Fibroblast of lung (primary cell): ENCODE measurements around the gene ASAP2. TPM values are rescaled to one million over a fixed set of nuclear protein-coding genes. Genes with fewer than 3 reads are reported as not detected.

Source experiments
- DNase-seq, 2 donors: peaks; one replicate each; pipeline versions ENCODE4 v3.0.0 to v3.0.0-alpha.2; 2010; ENCODE audit warnings: low read depth in 2 of 2
- H2AFZ ChIP-seq: 2 replicates; pipeline ENCODE4 v1.5.1; 2012; ENCODE audit warnings: low read length, control low read depth, inconsistent platforms
- H3K27ac ChIP-seq: 2 replicates; pipeline ENCODE4 v1.5.1; 2011; ENCODE audit warnings: low read length, control low read depth; ENCODE audit not compliant: insufficient read depth
- H3K27me3 ChIP-seq: 2 replicates; pipeline ENCODE4 v1.5.1; 2011; ENCODE audit warnings: mild to moderate bottlenecking, low read length; ENCODE audit not compliant: control insufficient read depth, insufficient read depth
- H3K36me3 ChIP-seq: 2 replicates; pipeline ENCODE4 v1.5.1; 2011; ENCODE audit warnings: low read length; ENCODE audit not compliant: control insufficient read depth, insufficient read depth
- H3K4me1 ChIP-seq: 2 replicates; pipeline ENCODE4 v1.5.1; 2011; ENCODE audit warnings: low read length; ENCODE audit not compliant: control insufficient read depth, insufficient read depth; ENCODE audit errors: extremely low read depth
- H3K4me2 ChIP-seq: 2 replicates; pipeline ENCODE4 v1.5.1; 2011; ENCODE audit warnings: low read length, control low read depth; ENCODE audit not compliant: insufficient read depth; ENCODE audit errors: extremely low read depth
- H3K4me3 ChIP-seq, 4 experiments: fragments of 200-600 bp in 1 of 4; sonication (generic) in 1 of 4; replicated peaks in 1 of 4; 2 replicates each; pipeline ENCODE4 v1.5.1; 2011 to 2016; ENCODE audit warnings: low read length in 4 of 4, low read depth in 3 of 4, mild to moderate bottlenecking in 3 of 4, control low read depth in 2 of 4, inconsistent platforms in 1 of 4, mixed read lengths in 1 of 4; ENCODE audit not compliant: insufficient read depth in 1 of 4; ENCODE audit errors: control extremely low read depth in 1 of 4
- H3K79me2 ChIP-seq: 2 replicates; pipeline ENCODE4 v1.5.1; 2012; ENCODE audit warnings: mild to moderate bottlenecking, low read length, inconsistent platforms; ENCODE audit not compliant: control insufficient read depth, insufficient read depth
- H3K9ac ChIP-seq: 2 replicates; pipeline ENCODE4 v1.5.1; 2011; ENCODE audit warnings: mild to moderate bottlenecking, low read length, control low read depth; ENCODE audit not compliant: insufficient read depth
- H3K9me3 ChIP-seq: 2 replicates; pipeline ENCODE4 v1.5.1; 2012; ENCODE audit warnings: low read depth, low read length; ENCODE audit not compliant: control insufficient read depth, insufficient read depth
- H4K20me1 ChIP-seq: 2 replicates; pipeline ENCODE4 v1.5.1; 2011; ENCODE audit warnings: low read length; ENCODE audit not compliant: control insufficient read depth, insufficient read depth; ENCODE audit errors: extremely low read depth
- EZH2 ChIP-seq: IDR thresholded peaks from 2 replicates; pipeline ENCODE4 v1.5.1; 2012; ENCODE audit warnings: low read length, control low read depth, mild to moderate bottlenecking; ENCODE audit errors: missing control alignments
- polyA plus RNA-seq, 2 donors: library from polyadenylated mRNA; depleted of rRNA in 1 of 2; stranded (reverse) in 1 of 2; unstranded in 1 of 2; fragments of >200 nt; gene quantifications; 2 replicates each; pipeline ENCODE4 v1.2.1, GENCODE V29; 2011 to 2012; ENCODE audit warnings: missing spikeins in 1 of 2
- total RNA-seq: library from RNA; depleted of rRNA; stranded (reverse); fragments of >200 nt; gene quantifications from 2 replicates; pipeline ENCODE4 v1.2.1, GENCODE V29; 2014
- TF ChIP-seq, protein P1 (sequence below), 2 donors: IDR thresholded peaks in 1 of 2; conservative IDR thresholded peaks in 1 of 2; 1 replicate in 1 of 2; 2 replicates in 1 of 2; pipeline ENCODE4 v1.5.1; 2011 to 2012; ENCODE audit warnings: low read length in 2 of 2, control low read depth in 1 of 2, inconsistent platforms in 1 of 2, low read depth in 1 of 2, mild to moderate bottlenecking in 1 of 2

The ASAP2 gene
- total and polyA plus RNA-seq, 2 donors (not counting 1 experiment from before 2014, with no cell fraction given), result 19.2 to 19.9 TPM

DNA sequence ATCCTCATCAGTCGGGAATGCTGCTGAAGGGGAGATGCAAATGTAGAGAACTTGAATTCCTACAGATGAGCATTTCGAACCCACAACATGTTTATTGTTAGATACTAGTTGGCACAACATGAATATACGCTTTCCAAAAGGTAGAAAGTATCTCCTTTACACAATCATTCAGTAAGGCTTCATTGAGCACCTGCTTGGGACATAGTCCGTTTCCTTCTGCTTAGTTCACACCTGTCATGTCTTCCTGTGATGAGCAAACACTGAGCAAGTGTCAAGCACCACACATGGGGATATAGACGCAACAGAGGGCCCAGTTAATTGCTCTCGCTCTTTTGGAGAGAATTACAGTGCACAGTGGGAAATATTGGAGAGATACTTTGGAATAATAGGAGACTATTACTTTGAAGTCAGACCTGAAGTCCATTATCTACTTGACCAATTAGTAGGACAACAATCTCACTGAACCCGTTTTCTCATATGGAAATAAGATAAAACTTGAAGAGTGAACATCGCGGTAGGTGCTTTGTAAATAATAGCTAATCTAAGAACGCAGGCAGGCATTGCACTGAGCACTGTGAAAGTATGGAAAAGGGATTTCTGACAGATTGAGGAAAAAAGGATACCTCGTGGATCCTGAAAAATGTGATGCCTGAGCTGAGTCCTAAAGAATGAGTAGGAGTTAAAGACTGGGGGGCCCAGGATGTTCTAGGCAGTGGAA, 218.0 kb downstream of the ASAP2 start:
- Histone ChIP-seq H3K9me3 (no peaks in the 10 kb centered on the region), H3K4me2 (peak overlapping the region; percentile 97), H3K79me2 (peaks cover 52% of the 10 kb centered on the region), H3K4me1 (peaks cover 5% of the 10 kb centered on the region), H3K36me3 (no peaks in the 10 kb centered on the region), H4K20me1 (no peaks in the 10 kb centered on the region), H3K9ac (peak overlapping the region; percentile 81), H3K4me3 (peak overlapping the region; percentile 67 to 95 (median 78)), H2AFZ (no peak overlapping the region), H3K27me3 (no peaks in the 10 kb centered on the region), H3K27ac (peak overlapping the region; percentile 84)
- no peak for DNase-seq
- TF ChIP-seq, protein P1, sequence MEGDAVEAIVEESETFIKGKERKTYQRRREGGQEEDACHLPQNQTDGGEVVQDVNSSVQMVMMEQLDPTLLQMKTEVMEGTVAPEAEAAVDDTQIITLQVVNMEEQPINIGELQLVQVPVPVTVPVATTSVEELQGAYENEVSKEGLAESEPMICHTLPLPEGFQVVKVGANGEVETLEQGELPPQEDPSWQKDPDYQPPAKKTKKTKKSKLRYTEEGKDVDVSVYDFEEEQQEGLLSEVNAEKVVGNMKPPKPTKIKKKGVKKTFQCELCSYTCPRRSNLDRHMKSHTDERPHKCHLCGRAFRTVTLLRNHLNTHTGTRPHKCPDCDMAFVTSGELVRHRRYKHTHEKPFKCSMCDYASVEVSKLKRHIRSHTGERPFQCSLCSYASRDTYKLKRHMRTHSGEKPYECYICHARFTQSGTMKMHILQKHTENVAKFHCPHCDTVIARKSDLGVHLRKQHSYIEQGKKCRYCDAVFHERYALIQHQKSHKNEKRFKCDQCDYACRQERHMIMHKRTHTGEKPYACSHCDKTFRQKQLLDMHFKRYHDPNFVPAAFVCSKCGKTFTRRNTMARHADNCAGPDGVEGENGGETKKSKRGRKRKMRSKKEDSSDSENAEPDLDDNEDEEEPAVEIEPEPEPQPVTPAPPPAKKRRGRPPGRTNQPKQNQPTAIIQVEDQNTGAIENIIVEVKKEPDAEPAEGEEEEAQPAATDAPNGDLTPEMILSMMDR (conservative IDR thresholded peaks at IDR 0.05 in 1 of 2, IDR thresholded peaks at IDR 0.05 in 1 of 2; ENCODE audit: low read depth in 1 of 2, low read length in 2 of 2), result no peak
- TF ChIP-seq EZH2, result no peak

DNA sequence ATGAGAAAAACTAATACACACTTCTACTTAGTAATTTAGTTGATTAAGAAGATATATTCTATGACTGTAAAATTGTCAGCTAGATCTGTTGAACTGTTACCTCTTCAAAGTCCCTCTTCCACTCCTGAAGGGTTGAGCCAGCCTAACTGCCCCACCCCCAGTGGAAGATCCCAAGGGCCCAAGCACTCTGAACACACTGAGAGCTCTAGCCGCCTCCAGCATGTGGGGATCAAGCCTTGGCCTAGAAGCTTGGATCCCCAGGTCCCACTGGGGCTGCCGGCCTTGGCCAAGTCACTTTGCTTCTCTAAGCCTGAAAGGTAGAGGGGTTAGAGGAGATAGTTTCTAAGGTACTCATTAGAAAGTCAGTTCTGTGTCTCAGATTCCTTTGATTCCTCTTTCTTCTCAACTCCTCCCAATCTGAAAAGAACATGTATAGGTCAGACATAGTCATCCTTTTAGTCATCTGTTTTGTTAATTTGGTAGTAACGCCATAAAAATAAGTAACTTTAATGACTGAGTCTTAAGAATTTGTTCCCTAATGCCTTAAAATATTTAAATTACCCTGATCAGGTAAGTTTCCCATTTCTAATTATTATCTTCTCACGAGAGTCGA, 222.5 kb downstream of the ASAP2 start:
- peaks cover 13% of the 10 kb centered on the region for H3K79me2 ChIP-seq
- H4K20me1 ChIP-seq, result no peaks in the 10 kb centered on the region
- H3K4me2 ChIP-seq, result no peak overlapping the region
- no peaks in the 10 kb centered on the region for H3K27me3 ChIP-seq
- no peak overlapping the region for H2AFZ ChIP-seq
- peak in 1 of 2 donors; percentile 23 for DNase-seq
- no peak overlapping the region for H3K9ac ChIP-seq
- H3K9me3 ChIP-seq, result no peaks in the 10 kb centered on the region
- peaks cover 9% of the 10 kb centered on the region for H3K4me1 ChIP-seq
- no peak overlapping the region for H3K4me3 ChIP-seq
- H3K27ac ChIP-seq, result no peak overlapping the region
- H3K36me3 ChIP-seq, result no peaks in the 10 kb centered on the region
- no peak for TF ChIP-seq EZH2
- TF ChIP-seq, protein P1 (conservative IDR thresholded peaks at IDR 0.05 in 1 of 2, IDR thresholded peaks at IDR 0.05 in 1 of 2; ENCODE audit: low read depth in 1 of 2, low read length in 2 of 2), result no peak

DNA sequence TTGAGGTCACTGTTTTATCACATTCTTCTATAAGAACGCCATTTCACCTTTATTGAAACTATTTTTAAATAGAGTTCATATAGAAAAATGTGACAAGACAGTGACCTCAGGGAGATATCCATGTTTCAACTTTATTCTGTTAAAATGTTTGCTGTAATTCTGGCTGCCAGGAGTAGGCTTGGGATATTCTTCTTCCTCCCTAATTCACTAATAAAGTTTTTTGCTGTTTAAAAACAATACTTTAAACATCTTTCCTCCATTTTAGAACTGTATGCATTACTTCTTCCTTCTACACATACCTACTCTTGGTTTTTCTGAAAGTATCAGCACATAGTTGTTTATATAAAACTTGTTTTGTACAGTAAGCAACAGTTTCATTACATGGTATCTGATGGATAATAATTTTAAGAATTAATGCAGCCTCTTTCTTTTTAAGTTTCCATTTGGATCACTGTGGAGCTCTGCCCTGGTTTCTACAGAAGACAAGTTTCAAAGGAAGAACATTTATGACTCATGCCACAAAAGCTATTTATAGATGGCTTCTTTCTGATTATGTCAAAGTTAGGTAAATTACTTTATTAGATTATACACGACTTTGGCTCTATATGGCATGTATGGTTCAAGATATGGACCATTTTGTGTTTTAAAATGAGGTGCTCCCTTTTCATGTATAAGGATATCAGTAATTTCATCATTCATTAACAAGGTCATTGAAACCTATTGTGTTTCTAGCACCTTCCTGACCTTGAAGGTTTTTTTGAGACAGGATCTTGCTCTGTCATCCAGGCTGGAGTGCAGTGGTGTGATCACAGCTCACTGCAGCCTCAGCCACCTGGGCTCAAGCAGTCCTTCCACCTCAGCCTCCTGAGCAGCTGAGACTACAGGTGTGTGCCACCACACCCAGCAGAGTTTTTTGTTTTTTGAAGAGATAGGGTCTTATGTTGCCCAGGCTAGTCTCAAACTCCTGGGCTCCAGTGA, 224.0 kb downstream of the ASAP2 start:
- peak in 1 of 2 donors; percentile 48 for DNase-seq
- H3K36me3 ChIP-seq, result no peaks in the 10 kb centered on the region

More for the DNA sequence above, 224.0 kb downstream of the ASAP2 start:
- H3K79me2 ChIP-seq, result no peaks in the 10 kb centered on the region
- peaks cover 3% of the 10 kb centered on the region for H3K4me1 ChIP-seq
- H3K9ac ChIP-seq, result no peak overlapping the region
- H4K20me1 ChIP-seq, result no peaks in the 10 kb centered on the region
- no peak overlapping the region for H3K4me3 ChIP-seq
- H3K27ac ChIP-seq, result no peak overlapping the region
- TF ChIP-seq, protein P1 (conservative IDR thresholded peaks at IDR 0.05 in 1 of 2, IDR thresholded peaks at IDR 0.05 in 1 of 2; ENCODE audit: low read depth in 1 of 2, low read length in 2 of 2), result no peak
- TF ChIP-seq EZH2, result no peak
- H2AFZ ChIP-seq, result no peak overlapping the region
- H3K9me3 ChIP-seq, result no peaks in the 10 kb centered on the region
- no peak overlapping the region for H3K4me2 ChIP-seq
- H3K27me3 ChIP-seq, result no peaks in the 10 kb centered on the region
